Measurements from ENCODE around the gene CGB2.
"Not testable (repeated sequence)": the region's sequence is repeated elsewhere in the genome, so short reads cannot be mapped to it uniquely, and the experiment has no call there.

DNA sequence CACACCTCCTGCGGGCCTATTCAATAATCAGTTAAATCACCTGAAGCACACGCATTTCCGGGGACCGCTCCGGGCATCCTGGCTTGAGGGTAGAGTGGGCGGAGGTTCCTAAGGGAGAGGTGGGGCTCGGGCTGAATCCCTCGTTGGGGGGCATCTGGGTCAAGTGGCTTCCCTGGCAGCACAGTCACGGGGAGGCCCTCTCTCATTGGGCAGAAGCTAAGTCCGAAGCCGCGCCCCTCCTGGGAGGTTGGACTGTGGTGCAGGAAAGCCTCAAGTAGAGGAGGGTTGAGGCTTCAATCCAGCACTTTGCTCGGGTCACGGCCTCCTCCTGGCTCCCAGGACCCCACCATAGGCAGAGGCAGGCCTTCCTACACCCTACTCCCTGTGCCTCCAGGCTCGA, 11.9 kb downstream of the CGB2 start, which contains the start of gene CGB5:
- not testable (repeated sequence) for TF ChIP-seq POLR2A (IDR thresholded peaks at IDR 0.05)
- TF ChIP-seq, protein P1, sequence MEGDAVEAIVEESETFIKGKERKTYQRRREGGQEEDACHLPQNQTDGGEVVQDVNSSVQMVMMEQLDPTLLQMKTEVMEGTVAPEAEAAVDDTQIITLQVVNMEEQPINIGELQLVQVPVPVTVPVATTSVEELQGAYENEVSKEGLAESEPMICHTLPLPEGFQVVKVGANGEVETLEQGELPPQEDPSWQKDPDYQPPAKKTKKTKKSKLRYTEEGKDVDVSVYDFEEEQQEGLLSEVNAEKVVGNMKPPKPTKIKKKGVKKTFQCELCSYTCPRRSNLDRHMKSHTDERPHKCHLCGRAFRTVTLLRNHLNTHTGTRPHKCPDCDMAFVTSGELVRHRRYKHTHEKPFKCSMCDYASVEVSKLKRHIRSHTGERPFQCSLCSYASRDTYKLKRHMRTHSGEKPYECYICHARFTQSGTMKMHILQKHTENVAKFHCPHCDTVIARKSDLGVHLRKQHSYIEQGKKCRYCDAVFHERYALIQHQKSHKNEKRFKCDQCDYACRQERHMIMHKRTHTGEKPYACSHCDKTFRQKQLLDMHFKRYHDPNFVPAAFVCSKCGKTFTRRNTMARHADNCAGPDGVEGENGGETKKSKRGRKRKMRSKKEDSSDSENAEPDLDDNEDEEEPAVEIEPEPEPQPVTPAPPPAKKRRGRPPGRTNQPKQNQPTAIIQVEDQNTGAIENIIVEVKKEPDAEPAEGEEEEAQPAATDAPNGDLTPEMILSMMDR (IDR thresholded peaks at IDR 0.05 in 8 of 11, conservative IDR thresholded peaks at IDR 0.05 in 3 of 11), result not testable (repeated sequence)
